EL (cell line): Measurements from ENCODE around the gene VSIG10L.

ENCODE experiments used
- DNase-seq: peaks from one replicate; pipeline ENCODE4 v3.0.0-alpha.2; 2016

VSIG10L gene

GRCh38 chr19:51311351-51312257 is 30.3 kb downstream of the VSIG10L start, which contains the start of gene IGLON5:
Gene IGLON5, plus strand, starts transcription at chr19:51311644. Its CDS starts 204 bp downstream, at chr19:51311848.
- DNase-seq = no peak

GRCh38 chr19:51305479-51305878 is 36.5 kb downstream of the VSIG10L start:
- no peak for DNase-seq

- no peak for DNase-seq
These were observed 40.7 kb downstream of the VSIG10L start for GRCh38 chr19:51301266-51301665.

GRCh38 chr19:51297406-51297805 is 44.5 kb downstream of the VSIG10L start:
- no peak for DNase-seq

GRCh38 chr19:51296336-51297093 is 45.4 kb downstream of the VSIG10L start:
- no peak for DNase-seq

- no peak for DNase-seq
These were observed 46.4 kb downstream of the VSIG10L start for GRCh38 chr19:51295382-51296126.

GRCh38 chr19:51294977-51295375 is 47.0 kb downstream of the VSIG10L start:
- no peak for DNase-seq

GRCh38 chr19:51294211-51294976 is 47.5 kb downstream of the VSIG10L start:
- DNase-seq = no peak

- no peak for DNase-seq
These were observed 48.2 kb downstream of the VSIG10L start for GRCh38 chr19:51293571-51294210.

GRCh38 chr19:51292971-51293370 is 49.0 kb downstream of the VSIG10L start:
- no peak for DNase-seq

- DNase-seq = no peak
These were observed 52.3 kb downstream of the VSIG10L start for GRCh38 chr19:51289635-51290034.

GRCh38 chr19:51285682-51286081 is 56.3 kb downstream of the VSIG10L start:
- DNase-seq = no peak

GRCh38 chr19:51282335-51282734 is 59.6 kb downstream of the VSIG10L start:
- no peak for DNase-seq
